ENCODE results near the gene MAP3K13.
"Not testable (repeated sequence)": the region's sequence is repeated elsewhere in the genome, so short reads cannot be mapped to it uniquely, and the experiment has no call there.

The MAP3K13 gene

DNA sequence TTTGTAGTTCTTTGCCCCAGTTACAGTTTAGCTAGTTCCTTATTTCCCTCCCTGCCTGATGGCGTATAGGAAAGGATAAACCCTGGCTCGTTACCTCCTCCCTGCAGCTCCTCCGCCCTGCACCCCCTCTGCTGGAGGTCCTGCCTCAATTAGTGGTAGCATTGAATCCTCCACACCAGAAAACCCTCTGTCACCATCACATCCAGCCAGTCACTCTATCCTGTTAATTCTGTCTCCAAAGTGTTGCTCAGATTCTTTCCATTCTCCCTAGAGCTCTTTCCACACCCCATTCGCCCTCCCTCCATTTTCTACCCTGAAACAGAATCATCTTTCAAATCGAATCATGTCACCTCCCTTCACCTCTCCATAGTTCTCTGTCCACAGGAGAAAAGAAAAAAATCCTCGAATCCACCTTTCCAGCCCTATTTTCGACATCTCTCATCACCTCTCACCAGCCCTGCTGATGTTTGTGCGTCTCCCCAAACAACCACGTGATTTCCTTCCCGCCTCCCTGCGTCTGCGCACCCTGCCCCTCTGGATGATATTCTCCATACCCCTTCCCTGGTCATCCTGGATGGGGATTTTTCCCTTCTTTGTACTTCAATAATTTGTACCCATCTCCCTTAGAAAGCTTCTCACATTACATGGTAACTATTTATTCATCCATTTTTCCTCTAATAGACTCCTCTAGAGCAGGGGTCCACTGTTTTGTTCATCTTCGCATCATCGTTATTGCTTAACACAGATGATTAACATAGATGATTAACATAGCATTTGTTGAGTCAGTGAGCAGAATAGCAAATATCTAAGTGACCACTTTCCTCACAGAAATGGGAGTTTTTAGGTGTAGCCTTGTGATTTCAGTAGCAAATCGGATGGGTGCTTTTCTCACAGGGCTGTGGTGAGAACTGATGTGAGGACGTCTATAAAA is 37.1 kb downstream of the MAP3K13 start:
- DNase-seq (ENCODE audit: low spot score) = no peak

DNA sequence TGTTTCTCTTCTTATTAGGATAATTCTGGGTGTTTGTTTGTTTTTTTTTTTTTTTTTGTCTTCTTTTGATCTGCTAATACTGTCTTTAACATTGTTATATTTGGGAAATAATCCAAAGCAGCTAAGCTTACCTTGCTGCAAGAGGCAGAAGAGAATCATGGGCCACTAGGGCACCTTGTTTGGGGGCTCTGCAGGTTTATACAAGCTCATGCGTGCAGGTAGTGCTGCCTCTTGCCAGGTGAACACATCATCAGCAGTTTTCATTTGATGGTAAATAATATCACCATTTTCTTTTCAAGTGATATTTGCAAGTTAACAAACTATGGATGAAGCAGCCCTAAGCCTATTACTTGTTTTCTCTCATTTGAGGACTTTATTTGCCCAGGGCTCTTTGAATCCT is 37.9 kb downstream of the MAP3K13 start:
- no peak for DNase-seq (ENCODE audit: low spot score)

DNA sequence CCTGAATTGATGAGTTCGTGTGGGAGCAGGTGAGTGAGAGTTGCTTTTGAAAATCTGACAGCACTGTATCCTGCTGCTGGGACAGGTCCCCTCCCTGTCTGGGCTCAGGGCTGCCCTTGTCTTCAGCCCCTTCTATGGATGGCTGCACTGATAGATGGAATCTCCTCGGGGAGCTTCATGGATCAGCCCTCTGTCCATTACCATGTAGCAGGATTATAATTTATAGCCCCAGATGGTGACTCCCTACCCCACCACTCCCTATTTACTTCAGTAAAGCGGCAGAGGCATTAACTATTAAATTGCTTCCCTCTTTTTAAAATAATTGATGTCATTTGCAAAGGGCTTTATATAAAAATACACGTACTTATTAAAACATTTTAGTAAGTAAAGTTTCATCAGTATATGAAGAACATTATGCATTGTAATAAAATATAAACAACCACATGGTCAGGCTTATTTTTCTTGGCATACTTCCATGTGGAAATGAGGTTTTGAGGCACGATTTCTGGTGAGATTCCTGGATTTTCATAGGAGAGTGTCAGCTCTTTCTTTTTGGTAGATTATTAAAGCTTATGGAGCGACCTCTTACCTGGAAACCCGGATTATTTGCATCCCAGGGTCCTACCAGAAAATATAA is 38.5 kb downstream of the MAP3K13 start:
- no peak for DNase-seq (ENCODE audit: low spot score)

DNA sequence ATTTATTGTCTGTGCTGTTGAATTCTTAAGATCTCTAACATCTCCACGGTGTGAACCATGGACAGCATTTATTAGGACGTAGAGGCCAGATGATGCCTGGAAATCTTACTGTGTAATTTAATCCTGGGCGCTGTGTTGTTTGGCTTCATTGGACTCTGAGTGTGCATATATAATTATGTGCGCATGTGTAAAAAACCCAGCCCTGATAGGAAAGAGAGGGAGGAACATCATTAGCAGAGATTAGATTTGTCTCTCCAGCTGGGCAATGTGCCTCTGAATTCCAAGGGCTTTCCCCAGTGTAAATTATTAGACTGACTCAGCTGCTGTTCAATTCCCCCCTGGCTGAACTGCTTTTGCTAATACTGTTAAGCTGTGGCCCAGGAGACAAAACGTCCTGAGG is 39.6 kb downstream of the MAP3K13 start:
- DNase-seq (ENCODE audit: low spot score) = no peak

DNA sequence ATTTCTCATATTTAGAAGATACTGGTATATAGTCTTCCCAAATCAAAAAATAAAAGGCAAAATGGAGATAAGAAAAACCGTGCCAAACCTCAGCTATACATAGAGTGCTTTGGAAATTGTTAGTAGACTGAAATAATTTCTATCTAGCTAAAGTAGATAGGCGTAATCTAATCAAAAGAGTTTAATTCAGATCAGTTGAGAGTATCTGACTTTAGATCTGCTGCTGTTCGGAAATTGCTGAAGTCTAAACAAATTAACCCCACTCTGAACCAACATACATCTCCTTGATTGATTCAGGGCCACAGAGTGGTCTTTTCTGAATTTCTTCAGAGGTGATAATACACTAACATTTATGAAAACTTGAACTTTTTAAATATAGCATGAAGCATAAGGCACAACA is 40.1 kb downstream of the MAP3K13 start:
- DNase-seq (ENCODE audit: low spot score) = no peak

DNA sequence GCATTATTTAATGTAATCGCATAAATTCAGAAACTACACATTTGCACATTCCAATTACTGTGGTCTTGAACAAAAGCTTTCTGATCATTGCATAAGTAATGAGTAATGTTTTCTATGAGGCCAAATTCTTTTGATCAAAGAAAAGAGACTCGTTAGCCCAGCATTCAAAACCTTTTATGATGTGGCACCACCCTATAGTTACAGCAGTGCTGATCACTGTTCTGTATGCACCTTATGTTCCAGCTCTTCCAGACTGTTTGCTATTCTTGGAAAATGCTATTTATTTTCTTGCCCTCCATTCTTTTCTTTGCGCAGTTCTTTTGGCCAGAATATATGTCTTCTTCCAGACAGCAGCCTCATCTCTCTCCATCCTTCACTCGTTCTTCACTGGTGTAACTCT is 42.3 kb downstream of the MAP3K13 start:
- no peak for DNase-seq (ENCODE audit: low spot score)

DNA sequence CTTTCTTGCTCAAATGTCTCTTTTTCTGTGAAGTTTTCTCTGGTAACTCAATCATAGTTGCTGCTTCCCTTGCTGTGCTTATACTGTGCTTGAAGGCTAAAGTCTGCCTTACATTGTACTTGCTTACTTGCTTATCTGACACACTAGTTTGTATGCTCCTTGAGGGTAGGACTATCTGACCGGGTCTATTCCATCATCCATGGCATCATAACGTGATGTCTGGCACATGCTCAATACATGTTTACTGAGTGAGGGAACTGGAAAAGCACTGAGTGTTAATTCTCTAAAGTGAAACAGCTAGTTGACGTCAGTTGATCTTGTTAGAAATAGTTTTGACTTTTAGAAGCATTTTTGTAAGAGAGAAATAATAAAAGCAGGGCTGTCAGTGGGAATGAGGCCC is 42.7 kb downstream of the MAP3K13 start:
- no peak for DNase-seq (ENCODE audit: low spot score)

DNA sequence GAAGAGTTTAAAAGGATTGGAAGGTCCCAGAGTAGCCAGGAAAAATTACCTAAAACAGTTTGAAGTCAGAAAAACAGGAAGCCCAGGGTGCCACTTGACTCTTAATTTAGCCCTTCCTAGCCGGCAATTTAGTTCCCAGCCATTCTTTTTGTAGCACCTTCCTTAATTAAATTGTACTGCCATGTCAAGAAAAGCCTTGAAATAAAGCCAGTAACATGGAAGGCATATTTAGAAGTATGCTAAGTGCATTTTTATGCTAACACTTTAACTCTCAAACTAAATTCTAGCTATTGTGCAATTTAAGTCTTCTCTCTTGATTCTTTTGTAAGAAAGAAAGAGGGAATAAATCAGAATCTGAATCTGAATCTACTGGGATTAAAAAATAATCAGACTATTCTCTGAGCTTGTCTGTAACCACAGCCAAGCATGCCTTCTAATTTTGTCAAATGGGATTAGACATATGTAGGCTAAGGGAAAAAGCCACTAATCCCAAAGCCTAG is 43.2 kb downstream of the MAP3K13 start:
- DNase-seq (ENCODE audit: low spot score) = no peak

DNA sequence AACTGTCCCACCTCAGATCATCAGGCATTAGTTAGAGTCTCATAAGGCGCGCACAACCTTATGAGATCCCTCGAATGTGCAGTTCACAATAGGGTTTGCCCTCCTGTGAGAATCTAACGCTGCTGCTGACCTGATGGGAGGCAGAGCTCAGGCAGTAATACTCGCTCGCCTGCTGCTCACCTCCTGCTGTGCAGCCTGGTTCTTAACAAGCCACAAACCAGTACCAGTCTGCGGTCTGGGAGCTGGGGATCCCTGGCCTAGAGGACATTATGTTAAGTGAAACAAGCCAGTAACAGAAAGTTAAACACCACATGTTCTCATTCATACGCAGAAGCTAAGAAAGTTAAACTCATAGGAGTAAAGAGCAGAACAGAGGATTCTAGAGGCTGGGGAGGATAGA is 47.0 kb downstream of the MAP3K13 start:
- DNase-seq (ENCODE audit: low spot score) = no peak

DNA sequence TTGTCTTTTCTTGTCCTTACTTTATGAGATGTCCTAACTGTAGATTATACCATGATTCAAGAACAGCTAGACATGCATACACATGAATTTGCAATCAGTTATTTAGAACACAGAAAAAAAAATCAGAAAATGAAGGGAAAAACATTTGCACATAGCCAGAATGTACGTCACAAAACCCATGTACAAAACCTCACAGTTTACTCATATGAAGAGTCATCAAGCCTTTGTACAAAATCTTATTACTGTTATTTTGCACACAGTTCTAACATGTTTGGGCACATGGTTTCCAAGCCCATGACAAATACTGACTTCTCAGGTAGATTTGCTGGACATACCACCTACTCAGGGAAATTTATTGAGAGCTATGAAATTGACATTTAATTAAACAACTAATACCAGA is 48.2 kb downstream of the MAP3K13 start:
- no peak for DNase-seq (ENCODE audit: low spot score)

DNA sequence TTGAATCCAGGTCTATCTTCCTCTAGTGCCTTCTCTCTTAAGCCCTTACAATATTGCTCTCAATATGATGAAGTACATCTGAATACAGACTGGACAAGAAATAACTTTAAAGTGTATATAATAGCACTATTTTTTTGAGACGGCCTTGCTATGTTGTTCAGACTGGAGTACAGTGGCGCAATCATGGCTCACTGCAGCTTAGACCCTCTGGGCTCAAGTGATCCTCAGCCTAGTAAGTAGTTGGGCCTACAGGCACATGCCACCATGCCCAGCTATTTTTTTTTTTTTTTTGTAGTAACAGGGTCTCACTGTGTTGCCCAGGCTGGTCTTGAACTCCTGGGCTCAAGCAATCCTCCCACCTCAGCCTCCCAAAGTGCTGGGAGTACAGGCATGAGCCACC is 53.6 kb downstream of the MAP3K13 start:
- DNase-seq (ENCODE audit: low spot score) = no peak

DNA sequence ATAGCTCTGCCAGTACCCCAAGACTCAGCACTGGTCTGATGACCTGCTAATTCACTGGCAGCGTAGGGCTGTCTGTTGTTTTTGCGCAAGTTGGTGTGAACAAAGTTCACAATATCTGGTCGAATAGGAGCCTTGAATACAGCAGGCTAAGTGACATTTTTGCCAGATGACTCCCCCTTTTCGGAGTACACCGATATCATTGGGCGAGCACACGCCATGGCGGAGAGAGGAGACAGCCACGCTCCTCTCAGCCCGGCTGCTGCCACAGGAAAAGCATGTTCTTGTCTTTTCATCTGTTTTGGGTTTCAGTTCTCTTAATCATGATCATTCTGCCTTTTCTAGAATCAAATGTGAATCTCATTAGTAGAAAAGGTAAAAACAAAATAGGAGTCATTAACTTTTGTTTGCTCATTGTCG is 55.6 kb downstream of the MAP3K13 start:
- not testable (repeated sequence) for DNase-seq (ENCODE audit: low spot score)

DNA sequence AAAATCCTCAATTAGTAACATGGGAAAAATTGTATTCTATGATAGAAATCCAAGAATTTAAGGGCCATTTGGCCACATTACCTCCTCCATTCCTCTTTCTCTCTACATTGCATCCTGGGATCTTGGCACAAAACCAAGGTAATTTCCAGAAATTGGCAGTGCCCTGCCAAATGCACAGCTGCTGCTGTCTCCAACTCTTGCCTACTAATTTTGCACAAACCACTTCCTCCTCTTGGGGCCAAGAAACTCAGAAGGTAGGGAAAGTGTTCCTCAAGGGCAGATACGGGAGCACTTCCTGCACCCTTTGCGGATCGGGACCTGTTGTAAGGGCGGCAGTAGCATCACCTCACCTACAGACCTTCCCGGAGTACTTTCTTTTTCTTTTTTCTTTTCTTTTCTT is 57.8 kb downstream of the MAP3K13 start:
- DNase-seq (ENCODE audit: low spot score) = no peak

DNA sequence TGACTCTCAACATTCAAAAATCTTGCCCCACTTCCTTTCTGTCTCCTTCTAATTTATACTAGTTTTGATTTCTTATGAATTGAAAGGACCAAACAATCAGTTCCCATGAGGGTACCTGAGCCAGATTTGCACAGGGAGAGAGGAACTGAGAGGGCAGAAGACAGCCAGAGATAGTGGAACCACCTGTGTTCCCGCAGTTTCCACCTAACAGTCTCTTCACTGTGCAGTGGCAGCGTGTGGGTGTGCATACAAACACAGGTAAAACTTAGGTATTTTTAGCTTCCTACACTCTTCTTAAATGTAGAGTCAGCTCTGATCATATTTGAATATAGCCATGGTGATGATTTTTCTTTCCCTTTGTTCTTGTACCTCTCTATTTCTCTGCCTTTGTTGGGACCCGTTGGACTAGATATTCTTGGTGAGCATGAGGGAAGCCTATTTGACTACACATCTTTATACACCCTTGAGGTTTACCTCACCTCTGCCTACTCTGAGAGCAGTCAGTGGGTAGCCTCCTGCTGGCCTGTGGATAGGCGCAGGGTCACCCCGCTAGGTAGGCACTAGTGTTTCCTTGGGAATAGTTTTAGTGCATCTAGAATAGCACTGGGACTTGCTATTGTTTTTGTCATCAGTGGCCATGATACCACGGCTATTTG is 58.8 kb downstream of the MAP3K13 start:
- no peak for DNase-seq (ENCODE audit: low spot score)

DNA sequence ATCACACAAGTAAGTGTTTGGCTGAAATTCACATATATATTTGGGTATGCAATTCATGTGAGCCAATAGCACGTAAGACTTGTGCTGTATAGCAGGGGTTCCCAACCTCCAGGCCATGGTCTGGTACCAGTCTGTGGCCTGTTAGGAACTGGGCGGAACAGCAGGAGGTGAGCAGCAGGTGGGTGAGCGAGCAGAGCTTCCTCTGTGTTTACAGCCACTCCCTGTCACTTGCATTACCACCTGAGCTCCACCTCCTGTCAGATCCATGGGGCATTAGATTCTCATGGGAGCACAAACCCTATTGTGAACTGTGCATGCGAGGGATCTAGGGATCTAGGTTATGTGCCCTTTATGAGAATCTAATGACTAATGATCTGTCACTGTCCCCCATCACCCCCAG is 59.7 kb downstream of the MAP3K13 start:
- DNase-seq (ENCODE audit: low spot score) = no peak

DNA sequence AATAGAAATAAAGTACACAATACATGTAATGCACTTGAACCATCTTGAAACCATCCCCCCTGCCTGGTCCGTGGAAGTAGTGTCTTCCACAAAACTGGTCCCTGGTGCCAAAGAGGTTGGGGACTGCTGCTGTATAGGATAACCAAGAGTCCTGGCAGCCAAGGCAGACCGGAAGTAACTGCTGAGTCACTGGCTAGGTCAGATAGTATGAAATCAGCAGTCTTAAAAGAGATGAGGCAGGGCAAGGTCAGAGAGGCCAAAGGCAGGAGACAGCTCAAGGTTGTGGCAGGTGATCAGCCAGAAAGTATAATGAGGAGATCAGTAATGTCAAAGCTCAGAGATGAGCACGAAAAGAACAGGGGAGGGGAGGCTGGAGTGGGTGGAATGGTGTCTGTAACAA is 60.2 kb downstream of the MAP3K13 start:
- DNase-seq (ENCODE audit: low spot score) = peak; percentile 32

DNA sequence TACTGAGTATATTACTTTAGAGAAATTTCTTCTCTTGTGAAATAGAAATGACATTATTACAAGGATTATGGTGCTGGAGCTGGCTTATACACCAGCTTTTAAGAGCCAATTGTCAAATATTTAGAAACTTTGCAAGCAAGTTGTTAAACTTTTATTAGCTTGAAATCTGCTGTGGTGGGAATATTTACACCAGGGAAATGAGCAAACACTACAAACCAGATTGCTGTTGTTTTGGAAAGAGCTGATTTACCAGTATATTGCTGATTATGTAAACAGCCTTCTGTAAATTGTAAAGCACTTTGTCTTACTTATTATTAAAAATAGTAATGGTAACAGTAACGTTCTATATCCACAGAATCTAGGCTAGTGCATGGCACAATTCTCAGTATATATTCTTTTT is 61.5 kb downstream of the MAP3K13 start:
- no peak for DNase-seq (ENCODE audit: low spot score)

DNA sequence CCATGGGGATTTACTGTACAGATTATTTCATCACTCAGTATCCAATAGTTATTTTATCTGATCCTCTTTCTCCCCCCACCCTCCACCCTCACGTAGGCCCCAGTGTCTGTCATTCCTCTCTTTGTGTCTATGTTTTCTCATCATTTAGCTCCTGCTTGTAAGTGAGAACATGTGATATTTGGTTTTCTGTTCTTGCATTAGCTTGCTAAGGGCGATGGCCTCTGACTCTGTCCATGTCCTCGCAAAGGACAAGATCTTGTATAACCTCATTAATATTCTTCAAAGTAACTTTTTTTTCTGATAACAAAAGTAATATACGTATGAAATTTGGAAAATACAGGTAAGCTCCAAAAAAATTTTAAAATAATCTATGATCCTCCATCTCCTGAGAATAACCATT is 67.4 kb downstream of the MAP3K13 start:
- DNase-seq (ENCODE audit: low spot score) = no peak

DNA sequence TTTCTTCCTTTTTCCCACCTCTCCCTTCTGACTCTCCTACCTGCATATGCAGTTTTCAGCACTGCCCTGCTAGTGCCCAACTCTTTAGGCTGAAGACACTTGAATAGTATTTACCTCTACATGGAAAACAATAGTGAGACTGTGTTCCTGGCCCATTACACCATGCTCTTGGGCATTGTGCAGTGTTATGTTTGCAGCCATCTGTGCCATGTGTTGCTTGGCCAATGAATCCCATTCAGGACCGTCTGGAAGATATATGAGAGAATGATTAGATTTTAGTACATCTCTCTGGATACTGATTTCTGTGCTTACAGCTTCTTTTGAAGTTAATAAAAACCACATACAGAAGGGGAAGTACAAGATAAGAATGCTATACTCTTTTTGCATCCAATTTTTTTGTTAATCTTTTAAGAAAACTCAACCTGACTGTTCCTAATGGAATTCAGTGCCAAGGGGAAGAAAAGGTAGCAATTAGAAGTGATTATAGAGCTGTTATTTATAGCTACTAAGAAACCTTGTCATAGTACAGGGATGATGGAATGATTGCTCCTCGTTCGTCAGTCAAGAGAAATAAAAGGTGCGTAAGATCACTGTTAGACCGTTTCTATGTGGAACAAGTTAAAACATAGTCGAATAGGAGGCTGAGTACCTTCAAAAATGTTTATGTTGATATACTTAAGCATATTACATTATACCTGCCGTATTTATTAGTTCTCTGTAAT is 77.0 kb downstream of the MAP3K13 start:
- no peak for DNase-seq (ENCODE audit: low spot score)

DNA sequence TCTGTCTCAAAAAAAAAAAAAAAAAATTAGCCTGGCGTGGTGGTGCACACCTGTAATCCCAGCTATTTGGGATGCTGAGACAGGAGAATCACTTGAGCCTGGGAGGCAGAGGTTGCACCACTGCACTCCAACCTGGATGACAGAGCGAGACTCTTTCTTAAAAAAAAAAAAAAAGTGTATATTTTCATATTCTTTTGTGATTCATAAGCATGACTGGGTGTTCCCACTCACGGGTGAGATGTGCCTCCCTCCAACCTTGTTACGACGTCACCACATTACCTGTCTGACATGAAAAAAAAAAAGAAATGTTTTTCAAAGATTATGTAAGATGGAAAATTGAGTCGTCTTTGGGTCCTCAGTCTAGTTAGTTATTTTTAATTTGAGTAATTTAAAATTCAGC is 79.1 kb downstream of the MAP3K13 start:
- no peak for DNase-seq (ENCODE audit: low spot score)

DNA sequence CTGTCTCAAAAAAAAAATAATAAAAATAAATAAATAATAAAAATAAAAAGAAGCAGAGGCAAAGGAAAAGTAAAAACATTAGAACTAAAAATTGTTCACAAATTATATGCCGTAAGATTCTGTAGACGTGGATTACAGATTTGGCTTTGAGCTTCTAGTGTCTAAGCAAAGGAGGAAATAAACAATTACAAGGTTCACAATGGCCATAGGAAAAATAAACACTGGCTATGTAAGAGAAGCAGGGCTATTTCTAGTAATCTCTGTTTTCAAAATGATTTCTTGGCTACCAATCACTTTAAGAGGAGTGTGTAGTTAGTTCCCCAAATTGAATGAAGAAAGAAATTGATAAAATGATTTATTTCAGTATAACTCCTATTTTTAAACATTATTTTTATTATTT is 81.4 kb downstream of the MAP3K13 start:
- no peak for DNase-seq (ENCODE audit: low spot score)

DNA sequence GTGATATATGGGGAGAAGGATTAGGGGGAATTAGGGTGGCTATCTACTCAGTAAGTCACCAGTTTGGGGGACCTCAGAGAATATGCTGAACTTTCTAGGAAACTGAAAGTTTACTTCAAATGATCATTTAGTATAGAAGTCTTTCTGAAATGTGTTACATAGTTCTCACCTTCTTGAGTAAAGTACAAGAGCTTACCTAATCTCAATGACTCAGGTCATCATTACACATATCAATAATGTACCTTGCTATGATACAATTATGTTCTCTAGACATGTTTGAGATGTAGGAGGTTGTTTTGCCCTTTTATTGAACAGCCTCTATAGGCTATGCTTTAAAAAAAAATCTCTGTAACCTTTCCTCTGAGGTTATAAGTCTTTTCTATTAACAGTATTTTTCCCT is 85.2 kb downstream of the MAP3K13 start:
- no peak for DNase-seq (ENCODE audit: low spot score)
